GM18526 (cell line): ENCODE measurements around the gene SHISAL1.

ENCODE experiments used
- POLR2A ChIP-seq: IDR thresholded peaks from 3 replicates; pipeline ENCODE4 v1.6.1; 2011; ENCODE audit not compliant: insufficient read length; ENCODE audit errors: extremely low read depth

Gene SHISAL1

DNA sequence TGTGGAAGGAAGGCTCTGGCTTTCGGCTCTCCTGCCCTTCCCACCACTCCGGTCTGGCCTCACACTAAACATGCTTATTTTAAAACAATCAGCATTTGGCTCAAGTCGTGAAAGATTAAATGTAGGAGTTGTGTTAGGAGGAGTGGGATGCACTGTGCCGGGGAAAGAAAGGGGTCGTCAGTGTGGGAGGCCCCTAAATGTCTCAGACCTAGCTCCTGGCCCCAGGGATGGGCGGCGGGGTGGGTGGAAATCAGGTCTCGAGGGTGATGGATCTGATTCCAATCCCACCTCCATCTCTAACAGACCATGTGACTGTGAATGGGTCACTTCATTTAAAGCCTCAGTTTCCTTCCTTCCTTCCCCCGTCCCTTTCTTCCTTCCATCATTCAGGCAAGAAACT, 6.9 kb upstream of the SHISAL1 start:
- TF ChIP-seq POLR2A, result no peak

DNA sequence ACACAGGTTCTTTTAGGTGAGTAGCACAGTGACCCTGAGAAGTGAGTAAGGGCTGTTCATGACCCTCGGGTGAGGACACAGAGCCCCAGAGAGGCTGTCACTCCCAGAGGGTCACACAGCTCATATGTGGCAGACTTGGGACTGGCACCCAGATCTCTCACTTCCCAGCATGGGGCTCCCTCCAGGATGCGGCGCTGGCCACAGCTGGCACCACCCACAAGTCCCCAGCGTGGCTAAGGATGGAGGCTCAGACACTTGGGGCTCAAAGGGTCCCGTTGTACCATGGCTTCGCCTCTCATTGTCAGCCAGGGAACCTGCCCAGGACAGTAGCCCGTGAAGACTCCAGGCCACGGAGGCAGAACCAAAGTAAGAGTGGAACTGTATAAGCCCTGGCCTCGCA, 6.0 kb upstream of the SHISAL1 start:
- no peak for TF ChIP-seq POLR2A

DNA sequence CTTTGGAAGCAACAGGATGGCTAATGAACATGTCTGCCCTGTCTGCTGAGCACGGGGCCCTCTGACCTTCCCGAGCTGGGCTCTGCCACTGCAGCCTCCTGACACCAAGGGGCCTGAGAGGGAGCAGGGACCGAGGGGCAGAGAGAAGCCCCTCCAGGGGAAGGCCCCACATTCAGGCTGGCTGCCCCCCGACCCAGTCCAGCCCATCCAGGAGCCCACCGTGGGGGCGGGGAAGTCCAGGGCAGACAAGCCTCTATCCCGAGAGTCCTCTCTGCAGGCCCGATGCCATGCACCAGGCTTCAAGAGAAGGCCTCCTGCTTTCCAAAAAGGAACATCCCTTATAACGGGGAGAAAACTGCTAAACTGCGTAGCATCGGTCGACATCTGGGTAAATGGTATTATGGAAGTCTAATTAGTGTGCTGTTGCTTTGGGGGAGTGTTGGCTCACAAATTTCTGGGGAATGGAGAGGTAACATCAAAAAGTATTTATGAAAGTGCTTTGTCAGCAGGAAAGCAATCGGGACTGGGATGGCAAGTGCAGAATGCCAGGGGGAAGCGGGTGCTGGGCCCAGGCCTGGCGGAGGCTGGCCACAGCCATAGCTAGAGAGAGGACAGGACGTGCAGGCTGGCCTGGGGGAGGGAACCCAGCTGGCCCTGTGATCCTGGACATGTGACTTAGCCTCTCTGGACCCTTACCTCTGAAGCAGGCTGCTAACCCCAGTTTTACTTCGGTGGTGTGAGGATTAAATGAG, 5.3 kb upstream of the SHISAL1 start:
- no peak for TF ChIP-seq POLR2A

DNA sequence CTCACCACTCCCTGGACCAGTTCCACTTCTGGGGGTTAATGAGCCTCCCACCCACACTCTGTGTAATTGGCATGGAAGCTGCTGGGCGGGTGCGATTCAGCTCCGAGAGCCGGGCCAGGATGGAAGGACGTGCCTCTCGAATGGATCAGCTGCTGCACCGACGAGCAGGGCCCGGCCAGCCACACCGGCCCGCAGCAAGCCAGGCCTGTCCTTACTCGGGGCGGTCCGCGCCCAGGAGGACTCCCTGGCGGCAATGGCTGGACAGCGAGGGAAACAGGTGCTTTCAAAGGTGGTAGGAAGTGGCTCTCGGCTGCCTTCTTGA, 4.3 kb upstream of the SHISAL1 start:
- TF ChIP-seq POLR2A, result no peak

DNA sequence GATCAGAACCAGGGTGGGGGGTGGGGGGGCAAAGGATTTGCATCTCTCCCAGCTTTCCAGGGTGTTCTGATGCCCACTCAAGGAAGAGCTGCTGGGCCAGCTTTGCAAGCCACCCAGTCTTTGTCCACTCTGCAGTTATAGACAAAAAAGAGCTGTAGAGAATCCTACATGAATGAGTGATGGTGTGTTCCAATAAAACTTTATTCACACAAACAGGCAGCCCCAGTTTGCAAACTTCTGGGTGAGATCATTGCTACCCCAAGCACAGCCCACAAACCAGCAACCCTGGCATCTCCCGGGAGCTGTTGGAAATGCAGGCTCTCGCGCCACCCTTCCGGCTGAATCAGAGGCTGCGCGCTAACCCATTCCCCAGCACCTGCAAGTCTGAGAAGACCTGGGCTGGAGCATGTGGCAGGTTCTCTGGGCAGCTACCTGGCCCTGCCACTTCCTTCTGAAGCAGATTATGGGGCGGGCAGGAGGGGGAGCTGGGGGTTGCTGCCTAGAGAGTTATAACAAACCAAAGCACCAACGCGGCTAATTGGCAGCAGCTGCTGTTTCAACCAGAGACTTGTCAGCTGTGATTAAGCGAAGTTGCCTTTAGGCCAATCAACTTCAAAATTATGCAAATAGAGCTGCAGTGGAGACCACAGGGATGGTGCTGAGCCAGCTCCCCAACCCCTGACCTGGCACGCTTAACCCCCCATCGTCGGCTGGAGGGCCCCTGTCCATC, 3.8 kb upstream of the SHISAL1 start:
- TF ChIP-seq POLR2A, result no peak

DNA sequence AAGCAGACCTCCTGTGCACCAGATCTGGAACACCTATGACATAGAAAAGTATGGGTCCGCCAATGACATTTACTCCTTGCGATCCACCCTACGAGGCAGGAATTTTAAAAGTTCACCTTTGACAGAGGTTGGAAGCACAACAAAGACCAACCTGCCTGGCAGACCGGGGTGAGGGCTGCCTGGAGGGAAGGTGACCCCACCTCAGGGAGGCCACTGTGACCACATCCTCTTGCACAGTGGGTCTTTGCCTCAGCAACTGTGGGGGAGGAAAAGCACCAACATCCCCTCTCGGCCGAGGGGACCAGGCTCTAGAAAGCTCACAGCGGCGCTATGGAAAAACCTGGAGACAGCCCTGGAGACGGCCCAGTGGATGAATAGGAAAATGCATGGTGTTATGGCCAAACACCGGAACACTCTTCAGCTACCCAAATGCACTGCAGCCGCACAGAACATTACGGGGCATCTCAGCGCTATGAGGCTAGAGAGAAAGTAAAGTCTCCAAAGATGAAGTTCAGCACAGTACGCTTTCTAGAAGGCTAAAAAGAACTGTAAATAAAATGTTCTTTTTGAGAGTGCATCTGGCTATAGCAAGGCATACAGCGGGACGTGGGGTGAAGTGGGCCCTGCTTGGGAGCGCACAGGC, 1.8 kb upstream of the SHISAL1 start:
- TF ChIP-seq POLR2A, result no peak

DNA sequence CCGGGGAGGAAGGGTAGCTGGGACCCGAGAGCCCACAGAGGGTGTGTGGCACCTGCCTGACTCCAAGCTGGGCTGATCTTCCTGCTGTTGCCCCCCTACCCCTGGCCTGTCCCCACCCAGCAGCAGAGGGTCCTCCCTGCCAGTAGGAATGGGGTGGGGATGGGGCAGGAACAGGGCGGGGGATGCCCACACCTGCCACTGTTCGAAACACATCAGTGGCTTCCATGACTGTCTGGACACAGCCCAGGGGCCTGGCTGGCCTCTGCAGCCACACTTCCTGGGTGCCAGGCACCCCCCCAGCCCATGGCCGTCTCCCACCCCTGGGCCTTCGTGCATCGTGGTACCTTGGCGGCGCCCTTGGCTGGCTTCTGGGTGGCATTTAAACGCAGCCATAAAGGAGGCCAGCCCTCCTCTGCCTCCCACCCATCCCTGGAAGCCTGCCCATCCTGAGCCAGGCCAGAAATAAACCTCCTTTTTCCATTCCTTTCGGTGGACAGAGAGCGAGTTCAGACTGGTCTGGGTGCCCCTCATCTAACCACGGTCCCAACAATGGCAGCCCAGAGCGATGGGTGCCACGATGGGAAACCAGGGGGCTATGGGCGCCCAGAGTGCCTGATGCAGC, 745 bp upstream of the SHISAL1 start:
- TF ChIP-seq POLR2A, result no peak

DNA sequence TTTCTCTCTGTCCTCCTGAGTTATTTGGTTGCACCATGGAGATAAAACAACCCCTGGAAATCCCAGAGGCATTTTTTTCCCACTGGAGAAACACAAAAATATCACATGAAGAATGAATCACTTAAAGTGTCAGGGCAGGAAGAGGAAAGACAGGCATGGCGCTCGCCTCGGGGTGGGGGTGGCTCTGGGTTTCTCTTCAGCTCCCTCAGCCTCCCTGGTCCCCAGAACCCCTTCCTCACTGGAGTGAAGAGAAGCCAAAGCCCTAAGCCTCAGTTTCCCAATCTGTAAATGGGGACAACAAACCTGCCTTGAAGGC, 938 bp downstream of the SHISAL1 start:
- TF ChIP-seq POLR2A, result no peak

DNA sequence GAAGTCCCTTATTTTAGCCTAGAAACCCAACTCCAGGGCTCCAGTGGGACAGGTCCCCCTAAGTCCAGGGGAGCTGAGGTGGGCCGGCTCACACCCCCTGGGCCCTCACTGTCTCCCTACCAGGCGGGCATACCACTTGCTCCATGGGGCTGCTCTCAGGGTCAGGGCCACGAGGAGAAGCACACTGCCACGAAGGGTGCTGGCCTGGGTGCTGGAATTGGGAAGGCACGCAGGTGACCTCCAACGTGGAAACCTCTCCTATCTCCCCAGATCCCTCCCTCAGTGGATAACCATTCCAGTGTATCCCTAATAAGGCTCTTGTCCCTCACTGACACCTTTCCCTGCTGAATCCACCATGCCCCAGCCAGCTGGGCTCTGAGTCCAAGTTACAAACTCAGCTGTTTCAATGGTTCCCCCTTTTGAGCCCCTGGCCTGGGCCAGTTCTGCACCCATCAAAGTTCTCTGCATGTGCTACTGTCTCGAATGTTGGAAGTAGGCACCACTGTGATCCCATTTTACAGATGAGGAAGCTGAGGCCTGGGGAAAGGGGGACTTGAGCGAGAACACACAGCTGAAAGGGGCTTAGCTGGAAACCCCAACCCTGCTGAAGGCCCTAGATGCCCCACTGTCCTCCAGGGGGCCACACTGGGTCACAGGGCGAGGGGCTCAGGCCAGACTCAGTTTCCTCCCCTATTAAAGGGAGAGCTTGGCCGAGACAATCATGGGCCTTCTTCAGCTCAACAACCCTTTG, 1.5 kb downstream of the SHISAL1 start:
- TF ChIP-seq POLR2A, result no peak

DNA sequence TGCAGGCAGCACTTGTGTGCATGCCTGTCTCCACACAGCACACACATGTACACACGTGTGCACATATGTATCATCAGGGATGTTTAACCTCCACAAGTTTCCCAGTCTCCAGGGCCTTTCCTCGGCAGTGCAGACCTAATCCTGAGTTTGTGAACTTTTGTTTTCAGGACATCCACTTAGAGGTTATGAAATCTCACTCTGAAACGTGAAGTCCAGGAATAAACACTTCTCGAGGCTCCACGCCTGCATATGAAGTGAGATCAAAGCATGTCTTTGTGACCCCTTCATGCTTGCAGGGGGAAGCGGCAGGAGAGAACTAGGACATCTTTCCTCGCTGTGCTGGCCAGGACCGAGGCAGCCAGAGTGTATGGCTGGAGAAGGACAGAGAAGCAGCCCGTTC, 3.1 kb downstream of the SHISAL1 start:
- no peak for TF ChIP-seq POLR2A

DNA sequence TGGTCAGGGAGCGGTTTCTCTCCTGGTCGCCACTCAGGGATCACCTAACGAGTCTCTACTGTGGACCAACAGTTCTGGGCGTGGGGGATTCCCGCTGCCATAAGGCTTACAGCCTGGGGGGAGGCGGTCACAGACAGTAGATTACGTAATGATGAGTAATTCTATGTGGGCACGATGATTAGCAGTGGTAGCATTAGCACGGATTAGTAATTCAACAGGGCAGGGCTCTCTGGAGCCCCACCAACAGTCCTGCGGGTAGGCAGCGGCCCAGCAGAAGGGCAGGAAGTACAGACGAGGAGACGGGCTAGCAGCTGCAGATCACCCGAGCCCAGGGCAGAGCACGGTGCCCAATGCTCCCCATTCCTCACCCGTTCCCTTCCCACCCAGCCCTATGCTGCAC, 3.6 kb downstream of the SHISAL1 start:
- TF ChIP-seq POLR2A, result no peak

DNA sequence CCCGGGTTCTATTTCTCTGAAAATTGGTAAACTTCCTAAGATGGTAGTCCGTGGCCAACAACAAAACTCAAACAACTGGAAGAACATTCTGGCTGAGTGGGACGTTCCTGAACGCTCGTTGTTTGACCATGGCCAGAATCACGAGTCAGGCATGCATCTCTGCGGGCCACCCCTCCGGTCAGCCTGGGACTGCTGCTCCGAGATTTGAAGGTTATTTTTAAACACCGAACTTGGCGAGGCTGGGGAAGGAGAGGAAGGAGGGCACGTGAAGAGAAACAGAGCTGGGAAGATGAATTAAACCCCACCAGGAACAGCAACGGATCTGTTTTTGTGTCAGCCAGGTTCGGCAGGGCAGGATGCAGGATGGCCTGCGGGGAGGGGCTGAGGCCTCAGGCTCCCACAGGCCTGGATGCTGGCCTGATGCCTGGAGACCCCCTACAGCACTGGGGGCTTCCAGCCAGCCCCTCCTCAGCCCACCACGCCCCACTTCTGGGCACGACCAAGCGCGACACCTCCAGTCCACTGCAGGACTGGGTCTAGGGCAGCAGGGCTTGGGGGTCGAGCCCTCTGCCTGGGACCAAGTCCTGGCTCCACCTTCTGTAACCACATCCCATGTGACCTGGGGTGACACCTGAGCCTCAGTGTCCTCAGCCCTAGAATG, 5.1 kb downstream of the SHISAL1 start:
- TF ChIP-seq POLR2A, result no peak

DNA sequence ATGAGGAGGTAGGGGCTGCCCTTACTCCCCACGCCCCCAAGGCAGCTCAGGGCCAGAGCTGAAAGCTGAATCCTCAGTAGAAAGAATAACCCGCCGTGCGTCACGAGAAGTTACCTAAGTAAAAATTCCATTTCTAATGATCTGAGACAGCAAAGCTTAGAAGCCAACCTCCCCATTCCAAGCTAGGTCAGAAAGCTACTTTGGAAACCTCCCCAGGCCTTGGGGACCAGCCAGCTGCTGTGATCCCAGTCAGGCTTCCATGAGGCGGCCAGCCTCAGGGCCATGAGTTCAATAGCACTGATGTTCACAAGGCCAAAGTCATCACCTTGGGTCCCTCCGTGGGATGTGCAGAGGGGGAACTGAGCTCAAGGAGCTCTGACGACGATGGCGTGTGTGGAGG, 6.9 kb downstream of the SHISAL1 start:
- no peak for TF ChIP-seq POLR2A

DNA sequence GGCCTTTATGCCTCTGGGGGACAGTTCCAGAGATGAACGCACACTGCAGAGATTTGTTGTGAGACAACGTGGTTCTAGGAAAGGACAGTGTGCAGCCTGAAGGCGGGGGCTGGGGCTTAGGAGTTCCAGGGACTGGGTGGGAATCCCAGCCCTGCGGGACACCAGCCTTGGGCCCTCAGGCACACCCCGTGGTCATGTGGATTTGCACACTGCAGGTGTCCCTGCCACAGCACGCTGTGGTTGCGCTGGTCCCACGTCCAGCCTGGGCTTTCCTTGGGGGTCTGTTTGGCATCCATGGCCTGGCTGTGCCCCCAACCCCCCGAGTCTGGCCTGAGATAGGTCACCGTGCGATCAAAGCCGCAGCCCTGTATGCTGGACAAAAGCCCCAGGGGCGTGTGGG, 7.3 kb downstream of the SHISAL1 start:
- TF ChIP-seq POLR2A, result no peak

DNA sequence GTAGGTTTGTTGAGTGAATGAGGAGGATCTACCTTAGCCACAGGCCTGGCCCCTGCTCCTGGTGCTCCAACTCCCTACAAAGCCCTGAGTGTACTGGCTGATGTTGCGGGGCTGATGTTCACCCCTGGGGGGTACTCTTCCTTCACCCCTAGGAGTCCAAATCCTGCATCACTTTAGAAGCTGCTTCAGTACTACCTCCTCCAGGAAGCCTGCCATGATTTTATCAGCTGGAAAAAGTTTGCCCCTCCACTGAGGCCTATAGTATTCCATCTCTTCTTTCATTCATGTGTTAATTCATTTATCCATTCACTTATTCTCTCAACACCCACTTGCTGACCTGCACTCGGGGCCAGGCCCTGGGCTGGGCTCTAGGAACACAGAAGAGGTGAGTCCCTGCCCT, 7.8 kb downstream of the SHISAL1 start:
- no peak for TF ChIP-seq POLR2A
